Upper lobe of left lung (tissue), 6 donors: ENCODE results near the gene SETD2. TPM values are rescaled to one million over a fixed set of nuclear protein-coding genes. Genes with fewer than 3 reads are reported as not detected.

Experiments used
- ATAC-seq, 2 donors: fragments of 200-7000 bp; cut with Tn5 transposase; one replicate each; pipeline ENCODE4 v1.9.1; 2022; ENCODE audit warnings: mild to moderate bottlenecking in 2 of 2, moderate library complexity in 2 of 2; ENCODE audit not compliant: low FRiP score in 2 of 2
- DNase-seq, 2 donors: peaks; one replicate each; pipeline ENCODE4 v3.0.0-alpha.2; 2019 to 2020
- H3K27ac ChIP-seq, 4 donors: fragments of 200-600 bp; sonication (generic); one replicate each; pipeline ENCODE4 v1.5.1; 2016 to 2019
- H3K27me3 ChIP-seq, 4 donors: fragments of 200-600 bp; sonication (generic); one replicate each; pipeline ENCODE4 v1.5.1; 2017 to 2019
- H3K36me3 ChIP-seq, 4 donors: fragments of 200-600 bp; sonication (generic); one replicate each; pipeline ENCODE4 v1.5.1; 2016 to 2019
- H3K4me1 ChIP-seq, 4 donors: fragments of 200-600 bp; sonication (generic); one replicate each; pipeline ENCODE4 v1.5.1; 2018 to 2019
- H3K4me3 ChIP-seq, 4 donors: fragments of 200-600 bp; sonication (generic); one replicate each; pipeline ENCODE4 v1.5.1; 2017 to 2019; ENCODE audit warnings: mild to moderate bottlenecking in 2 of 4, moderate library complexity in 1 of 4
- H3K9me3 ChIP-seq, 4 donors: fragments of 200-600 bp; sonication (generic); one replicate each; pipeline ENCODE4 v1.5.1; 2018 to 2019
- EP300 ChIP-seq, 4 donors: sonication (generic); formaldehyde crosslinking; IDR thresholded peaks; one replicate each; pipeline ENCODE4 v1.5.1; 2017; ENCODE audit warnings: antibody characterized with exemption in 4 of 4, control low read depth in 2 of 4
- POLR2A ChIP-seq, 4 donors: fragments of 450-650 bp; IDR thresholded peaks; one replicate each; pipeline ENCODE4 v1.5.1; 2016 to 2017; ENCODE audit warnings: antibody characterized with exemption in 4 of 4, mild to moderate bottlenecking in 2 of 4
- POLR2AphosphoS5 ChIP-seq, 2 donors: sonication (generic); formaldehyde crosslinking; IDR thresholded peaks; one replicate each; pipeline ENCODE4 v1.5.1; 2017; ENCODE audit warnings: antibody characterized with exemption in 2 of 2
- WGBS, 2 donors: methylation state at CpG; one replicate each; pipeline ENCODE4 v1.1.5; 2017 to 2018; 5-methylcytosine and 5-hydroxymethylcytosine counted together
- total RNA-seq, 6 donors: library from RNA; depleted of rRNA in 4 of 6; stranded (reverse); fragments of >200 nt in 4 of 6; gene quantifications; one replicate each; pipeline versions ENCODE4 v1.1.0 to v1.2.1, GENCODE V29; 2016 to 2021
- TF ChIP-seq, protein P1 (sequence below), 6 experiments: fragments of 450-650 bp in 4 of 6; fragments of 200-600 bp in 2 of 6; sonication (generic) in 2 of 6; IDR thresholded peaks; one replicate each; pipeline ENCODE4 v1.5.1; 2016 to 2019; ENCODE audit warnings: antibody characterized with exemption in 6 of 6
- donor health status: DM: no; HTN: no; CAD: no; lungs with moderate emphysema.
- donor health status: DM: no; HTN: yes; CAD: no; lungs with severe emphysema.

The SETD2 gene
- total RNA-seq, 6 donors from 2014 or later = 33.8 to 111 (median 53.5) TPM

DNA sequence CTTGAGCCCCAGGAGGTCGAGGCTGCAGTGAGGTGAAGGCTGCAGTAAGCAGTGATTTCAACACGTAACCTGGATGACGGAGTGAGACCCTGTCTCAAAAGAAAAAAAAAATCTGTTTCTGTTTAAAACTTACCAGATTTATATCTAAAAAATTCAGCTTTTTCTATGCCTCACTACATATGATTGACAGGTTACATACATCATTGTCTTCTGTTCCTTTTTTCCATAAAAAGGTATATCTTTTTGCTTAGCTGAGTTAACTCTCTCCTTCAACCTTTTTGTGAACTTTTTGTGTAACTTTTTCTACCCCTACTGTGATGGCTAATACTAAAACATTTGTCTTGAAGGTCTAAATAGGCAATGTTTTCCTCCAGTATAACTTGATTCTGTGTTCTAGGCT lies 38.6 kb upstream of the SETD2 start:
- Histone ChIP-seq H3K4me3 (no peak overlapping the region), H3K9me3 (no peaks in the 10 kb centered on the region), H3K27me3 (no peaks in the 10 kb centered on the region), H3K27ac (no peak overlapping the region), H3K4me1 (no peaks in the 10 kb centered on the region), H3K36me3 (no peaks in the 10 kb centered on the region)
- TF ChIP-seq POLR2A (IDR thresholded peaks at IDR 0.05) (no peak), EP300 (IDR thresholded peaks at IDR 0.05) (no peak), POLR2AphosphoS5 (IDR thresholded peaks at IDR 0.05) (no peak)
- TF ChIP-seq, protein P1, sequence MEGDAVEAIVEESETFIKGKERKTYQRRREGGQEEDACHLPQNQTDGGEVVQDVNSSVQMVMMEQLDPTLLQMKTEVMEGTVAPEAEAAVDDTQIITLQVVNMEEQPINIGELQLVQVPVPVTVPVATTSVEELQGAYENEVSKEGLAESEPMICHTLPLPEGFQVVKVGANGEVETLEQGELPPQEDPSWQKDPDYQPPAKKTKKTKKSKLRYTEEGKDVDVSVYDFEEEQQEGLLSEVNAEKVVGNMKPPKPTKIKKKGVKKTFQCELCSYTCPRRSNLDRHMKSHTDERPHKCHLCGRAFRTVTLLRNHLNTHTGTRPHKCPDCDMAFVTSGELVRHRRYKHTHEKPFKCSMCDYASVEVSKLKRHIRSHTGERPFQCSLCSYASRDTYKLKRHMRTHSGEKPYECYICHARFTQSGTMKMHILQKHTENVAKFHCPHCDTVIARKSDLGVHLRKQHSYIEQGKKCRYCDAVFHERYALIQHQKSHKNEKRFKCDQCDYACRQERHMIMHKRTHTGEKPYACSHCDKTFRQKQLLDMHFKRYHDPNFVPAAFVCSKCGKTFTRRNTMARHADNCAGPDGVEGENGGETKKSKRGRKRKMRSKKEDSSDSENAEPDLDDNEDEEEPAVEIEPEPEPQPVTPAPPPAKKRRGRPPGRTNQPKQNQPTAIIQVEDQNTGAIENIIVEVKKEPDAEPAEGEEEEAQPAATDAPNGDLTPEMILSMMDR (IDR thresholded peaks at IDR 0.05) = no peak
- ATAC-seq (no peak), DNase-seq (no peak)
- 89 to 94% methylated on average over 3 of the region's 3 CpGs for WGBS, 2 donors

DNA sequence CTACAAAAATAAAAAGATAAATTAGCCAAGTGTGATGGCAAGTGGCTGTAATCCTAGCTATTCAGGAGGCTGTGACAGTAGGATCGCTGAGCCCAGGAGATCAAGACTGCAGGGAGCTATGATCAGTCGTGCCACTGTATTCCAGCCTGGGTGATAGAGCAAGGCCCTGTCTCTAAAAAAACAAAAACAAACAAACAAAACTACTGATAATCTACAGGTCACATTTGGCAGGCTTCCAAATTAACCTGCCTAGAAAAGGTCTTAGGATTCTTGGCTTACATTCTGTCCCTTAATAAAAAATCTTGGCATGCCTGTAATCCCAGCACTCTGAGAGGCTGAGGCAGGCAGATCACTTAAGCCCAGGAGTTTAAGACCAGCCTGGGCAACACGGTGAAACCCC lies 33.4 kb upstream of the SETD2 start:
- no peaks in the 10 kb centered on the region for H3K27me3 ChIP-seq
- no peaks in the 10 kb centered on the region for H3K4me1 ChIP-seq
- no peaks in the 10 kb centered on the region for H3K36me3 ChIP-seq
- no peak for TF ChIP-seq POLR2A (IDR thresholded peaks at IDR 0.05)
- TF ChIP-seq, protein P1 (IDR thresholded peaks at IDR 0.05) = no peak
- no peak for TF ChIP-seq EP300 (IDR thresholded peaks at IDR 0.05)
- TF ChIP-seq POLR2AphosphoS5 (IDR thresholded peaks at IDR 0.05) = no peak
- H3K9me3 ChIP-seq = no peaks in the 10 kb centered on the region
- H3K4me3 ChIP-seq = no peak overlapping the region
- ATAC-seq (no peak), DNase-seq (no peak)
- H3K27ac ChIP-seq = no peak overlapping the region
- WGBS, 2 donors = 73 to 78% methylated on average over 2 to 3 of the region's 3 CpGs

DNA sequence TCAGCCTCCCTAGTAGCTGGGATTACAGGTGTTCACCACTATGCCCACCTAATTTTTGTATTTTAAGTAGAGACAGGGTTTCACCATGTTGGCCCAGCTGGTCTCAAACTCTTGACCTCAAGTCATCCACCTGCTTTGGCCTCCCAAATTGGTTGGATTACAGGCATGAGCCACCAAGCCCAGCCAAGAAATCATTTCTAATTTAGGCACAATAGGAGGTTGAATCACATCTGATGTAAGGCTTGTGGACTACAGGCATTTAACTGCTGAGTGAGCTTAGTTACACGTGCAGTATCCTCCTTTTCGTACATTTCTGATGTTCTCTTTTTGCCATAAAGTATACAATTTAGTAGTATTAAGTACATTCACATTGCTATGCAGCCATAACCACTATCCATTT lies 31.1 kb upstream of the SETD2 start:
- ATAC-seq = no peak

DNA sequence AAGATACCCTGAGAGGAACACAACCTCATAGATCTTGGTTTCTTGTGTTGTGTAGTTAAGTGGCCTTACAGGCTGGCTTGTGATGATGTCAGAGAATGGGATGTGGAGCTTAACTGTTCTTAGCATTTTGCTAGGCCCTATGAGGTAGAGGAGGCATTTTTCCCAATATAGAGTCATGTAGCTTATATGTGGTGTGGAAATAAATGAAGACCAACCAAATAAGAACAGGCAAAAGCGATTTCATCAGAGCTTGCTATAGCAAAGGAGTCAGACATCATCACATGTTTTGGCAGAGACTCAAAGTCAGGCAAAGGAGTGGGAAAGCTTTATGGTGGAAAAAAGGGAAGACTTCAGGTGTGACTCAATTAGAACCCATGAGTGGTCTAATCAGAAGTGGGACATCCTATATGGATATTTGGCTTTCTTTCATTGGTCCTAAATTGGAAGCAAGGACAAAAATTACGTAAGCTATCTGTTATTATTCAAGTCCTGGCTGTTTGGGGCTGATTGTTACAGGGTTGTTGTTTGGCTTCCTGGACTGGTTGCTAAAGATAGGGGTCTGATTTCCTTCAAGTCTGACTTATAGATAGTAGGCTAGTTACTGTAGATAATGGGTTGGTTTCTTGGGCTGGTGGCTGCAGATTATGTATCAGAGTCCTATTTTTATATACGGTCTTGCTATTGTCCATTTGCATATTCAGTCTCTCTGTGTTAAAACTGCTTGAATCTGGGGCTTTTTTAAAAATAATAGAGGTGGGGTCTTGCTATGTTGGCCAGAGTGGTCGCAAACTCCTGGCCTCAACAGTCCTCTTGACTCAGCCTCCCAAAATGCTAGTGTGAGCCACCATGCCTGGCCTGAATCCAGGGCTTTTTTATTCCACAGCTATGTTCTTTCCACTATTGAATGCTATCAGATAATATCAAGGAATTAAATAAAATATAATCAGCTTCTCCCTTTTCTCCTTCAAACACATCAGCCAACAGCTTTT lies 30.3 kb upstream of the SETD2 start:
- no peaks in the 10 kb centered on the region for H3K9me3 ChIP-seq
- WGBS, 2 donors = 89 to 94% methylated on average over 4 of the region's 4 CpGs
- DNase-seq = no peak
- H3K4me3 ChIP-seq = no peak overlapping the region
- ATAC-seq = no peak
- H3K36me3 ChIP-seq = no peaks in the 10 kb centered on the region
- H3K4me1 ChIP-seq = no peaks in the 10 kb centered on the region
- no peak overlapping the region for H3K27ac ChIP-seq
- TF ChIP-seq EP300 (IDR thresholded peaks at IDR 0.05) (no peak), POLR2A (IDR thresholded peaks at IDR 0.05) (no peak), POLR2AphosphoS5 (IDR thresholded peaks at IDR 0.05) (no peak)
- TF ChIP-seq, protein P1 (IDR thresholded peaks at IDR 0.05) = no peak
- no peaks in the 10 kb centered on the region for H3K27me3 ChIP-seq

More for the DNA sequence above, 31.1 kb upstream of the SETD2 start:
- no peak overlapping the region for H3K4me3 ChIP-seq
- H3K4me1 ChIP-seq = no peaks in the 10 kb centered on the region
- TF ChIP-seq EP300 (IDR thresholded peaks at IDR 0.05) (no peak), POLR2A (IDR thresholded peaks at IDR 0.05) (no peak), POLR2AphosphoS5 (IDR thresholded peaks at IDR 0.05) (no peak)
- TF ChIP-seq, protein P1 (IDR thresholded peaks at IDR 0.05) = no peak
- no peak for DNase-seq
- H3K9me3 ChIP-seq = no peaks in the 10 kb centered on the region
- WGBS, 2 donors = 94 to 100% methylated on average over 2 of the region's 2 CpGs
- no peak overlapping the region for H3K27ac ChIP-seq
- H3K27me3 ChIP-seq = no peaks in the 10 kb centered on the region
- H3K36me3 ChIP-seq = no peaks in the 10 kb centered on the region
